Measurements from ENCODE around the gene SEPTIN5.

Gene SEPTIN5

GRCh38 chr22:19668748-19669147 lies 45.6 kb upstream of the SEPTIN5 start:
- TF ChIP-seq, protein P1, sequence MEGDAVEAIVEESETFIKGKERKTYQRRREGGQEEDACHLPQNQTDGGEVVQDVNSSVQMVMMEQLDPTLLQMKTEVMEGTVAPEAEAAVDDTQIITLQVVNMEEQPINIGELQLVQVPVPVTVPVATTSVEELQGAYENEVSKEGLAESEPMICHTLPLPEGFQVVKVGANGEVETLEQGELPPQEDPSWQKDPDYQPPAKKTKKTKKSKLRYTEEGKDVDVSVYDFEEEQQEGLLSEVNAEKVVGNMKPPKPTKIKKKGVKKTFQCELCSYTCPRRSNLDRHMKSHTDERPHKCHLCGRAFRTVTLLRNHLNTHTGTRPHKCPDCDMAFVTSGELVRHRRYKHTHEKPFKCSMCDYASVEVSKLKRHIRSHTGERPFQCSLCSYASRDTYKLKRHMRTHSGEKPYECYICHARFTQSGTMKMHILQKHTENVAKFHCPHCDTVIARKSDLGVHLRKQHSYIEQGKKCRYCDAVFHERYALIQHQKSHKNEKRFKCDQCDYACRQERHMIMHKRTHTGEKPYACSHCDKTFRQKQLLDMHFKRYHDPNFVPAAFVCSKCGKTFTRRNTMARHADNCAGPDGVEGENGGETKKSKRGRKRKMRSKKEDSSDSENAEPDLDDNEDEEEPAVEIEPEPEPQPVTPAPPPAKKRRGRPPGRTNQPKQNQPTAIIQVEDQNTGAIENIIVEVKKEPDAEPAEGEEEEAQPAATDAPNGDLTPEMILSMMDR (IDR thresholded peaks at IDR 0.05; ENCODE audit: extremely low read depth, missing control alignments) = no peak
- no peak for DNase-seq (ENCODE audit: low spot score)

- TF ChIP-seq, protein P1 (IDR thresholded peaks at IDR 0.05; ENCODE audit: extremely low read depth, missing control alignments) = no peak
- DNase-seq (ENCODE audit: low spot score) = no peak
Measured at GRCh38 chr22:19669570-19669969, 44.7 kb upstream of the SEPTIN5 start.

GRCh38 chr22:19671316-19671715 lies 43.0 kb upstream of the SEPTIN5 start:
- TF ChIP-seq, protein P1 (IDR thresholded peaks at IDR 0.05; ENCODE audit: extremely low read depth, missing control alignments) = no peak
- no peak for DNase-seq (ENCODE audit: low spot score)

DNA sequence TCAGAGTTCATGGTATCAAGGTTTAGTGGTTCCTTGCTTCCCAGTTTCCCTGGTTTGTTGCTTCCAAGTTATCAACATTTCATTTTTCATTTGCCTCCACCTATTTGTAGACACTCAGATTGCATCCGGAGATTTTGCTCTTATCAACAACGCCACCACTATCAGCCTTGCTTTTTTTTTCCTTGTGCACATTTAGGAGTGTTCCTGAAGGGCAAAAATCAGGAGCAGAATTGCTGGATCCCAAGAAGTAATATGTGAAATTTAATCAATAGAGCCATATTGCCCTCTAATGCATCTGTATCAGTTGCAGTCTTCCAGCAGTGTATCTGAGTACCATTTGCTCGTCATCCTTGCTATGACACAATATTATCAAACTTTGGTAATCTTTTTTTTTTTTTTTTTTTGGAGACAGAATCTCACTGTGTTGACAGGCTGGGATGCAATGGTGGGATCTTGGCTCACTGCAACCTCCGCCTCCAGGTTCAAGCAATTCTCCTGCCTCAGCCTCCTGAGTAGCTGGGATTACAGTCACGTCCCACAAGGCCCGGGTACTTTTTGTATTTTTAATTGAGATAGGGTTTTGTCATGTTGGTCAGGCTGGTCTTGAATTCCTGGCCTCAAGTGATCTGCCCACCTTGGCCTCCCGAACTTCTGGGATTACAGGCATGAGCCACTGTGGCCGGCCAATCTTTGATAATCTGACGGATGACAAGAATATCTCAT lies 42.1 kb upstream of the SEPTIN5 start:
- DNase-seq (ENCODE audit: low spot score) = no peak
- TF ChIP-seq, protein P1 (IDR thresholded peaks at IDR 0.05; ENCODE audit: extremely low read depth, missing control alignments) = no peak

DNA sequence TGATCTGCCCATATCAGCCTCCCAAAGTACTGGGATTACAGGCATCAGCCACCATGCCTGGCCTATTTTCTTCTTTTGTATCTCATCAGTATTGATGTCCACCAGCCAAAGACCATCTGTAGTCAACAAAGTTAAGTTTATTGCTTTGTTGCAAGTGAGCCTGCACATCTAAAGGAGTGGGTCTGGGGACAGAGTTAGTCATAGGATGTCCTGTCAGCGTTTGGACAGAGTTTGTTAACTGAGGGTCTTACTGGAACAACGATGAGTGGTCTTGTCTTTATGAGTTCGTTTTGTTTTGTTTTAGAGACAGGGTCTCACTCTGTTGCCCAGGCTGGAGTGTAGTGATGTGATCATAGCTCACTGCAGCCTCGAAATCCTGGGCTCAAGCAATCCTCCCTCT lies 40.6 kb upstream of the SEPTIN5 start:
- no peak for DNase-seq (ENCODE audit: low spot score)
- TF ChIP-seq, protein P1 (IDR thresholded peaks at IDR 0.05; ENCODE audit: extremely low read depth, missing control alignments) = no peak

- TF ChIP-seq, protein P1 (IDR thresholded peaks at IDR 0.05; ENCODE audit: extremely low read depth, missing control alignments) = no peak
- no peak for DNase-seq (ENCODE audit: low spot score)
Measured at GRCh38 chr22:19674129-19674928, 40.0 kb upstream of the SEPTIN5 start.

DNA sequence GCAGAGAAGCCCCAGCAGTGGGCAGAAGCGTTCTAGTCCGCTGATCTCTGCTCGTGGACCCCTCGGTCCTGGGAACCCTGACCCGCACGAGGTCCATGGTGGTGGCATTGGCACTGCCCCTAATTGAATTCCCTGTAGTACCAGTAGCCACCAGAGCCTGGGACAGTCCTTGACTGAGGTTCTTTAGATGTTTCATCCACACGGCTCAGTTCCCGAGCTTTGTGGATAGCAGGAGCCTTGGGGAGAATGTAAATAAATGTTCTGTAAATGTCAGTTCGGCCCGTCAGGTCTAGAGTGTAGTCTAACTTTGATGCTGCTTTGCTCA lies 39.4 kb upstream of the SEPTIN5 start:
- no peak for DNase-seq (ENCODE audit: low spot score)
- TF ChIP-seq, protein P1 (IDR thresholded peaks at IDR 0.05; ENCODE audit: extremely low read depth, missing control alignments) = no peak
